Measurements from ENCODE around the gene DMRTC1B.
"Not testable (repeated sequence)": the region's sequence is repeated elsewhere in the genome, so short reads cannot be mapped to it uniquely, and the experiment has no call there.

GRCh38 chrX:72830701-72831100 is 54.0 kb downstream of the DMRTC1B start:
- not testable (repeated sequence) for TF ChIP-seq CTCF (IDR thresholded peaks at IDR 0.05); ATF2 (CRISPR knock-in tag; IDR thresholded peaks at IDR 0.05; ENCODE audit: borderline replicate concordance, low read depth); HMGXB4 (CRISPR knock-in tag; IDR thresholded peaks at IDR 0.05)

Data from WTC11 (cell line).